GM18861 (cell line): ENCODE measurements around the gene KLK12.

Experiments used
- ATAC-seq: cut with Tn5 transposase; IDR thresholded peaks from one replicate; pipeline ENCODE4 v1.9.1; 2021; ENCODE audit not compliant: unreplicated experiment

Gene KLK12

GRCh38 chr19:50983625-50984292 is 51.0 kb downstream of the KLK12 start, which contains the start of gene KLK7:
TSS of gene KLK7 (minus strand) at chr19:50983917. CDS start at chr19:50982399, 1,518 bp downstream.
- no peak for ATAC-seq

DNA sequence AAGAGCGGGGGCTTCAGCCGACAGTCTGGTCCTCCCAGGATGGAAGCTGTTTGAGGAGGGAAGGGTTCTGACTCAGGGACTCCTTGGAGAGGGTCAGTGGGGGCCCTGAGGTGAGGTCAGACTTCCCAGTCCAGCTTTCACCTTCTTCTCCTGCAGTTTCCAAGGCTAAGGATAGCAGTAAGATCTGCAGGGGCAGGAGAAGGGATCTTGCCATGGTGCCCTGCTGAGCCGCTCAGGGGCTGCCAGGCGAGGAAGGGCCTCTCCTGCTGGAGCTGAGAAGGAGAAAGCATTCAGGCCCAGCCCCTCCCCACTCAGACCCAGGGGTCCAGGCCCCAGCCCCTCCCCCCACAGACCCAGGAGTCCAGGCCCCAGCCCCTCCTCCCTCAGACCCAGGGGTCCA is 52.6 kb downstream of the KLK12 start:
- no peak for ATAC-seq

- ATAC-seq = no peak
These were observed 53.1 kb downstream of the KLK12 start for GRCh38 chr19:50981587-50982146.

DNA sequence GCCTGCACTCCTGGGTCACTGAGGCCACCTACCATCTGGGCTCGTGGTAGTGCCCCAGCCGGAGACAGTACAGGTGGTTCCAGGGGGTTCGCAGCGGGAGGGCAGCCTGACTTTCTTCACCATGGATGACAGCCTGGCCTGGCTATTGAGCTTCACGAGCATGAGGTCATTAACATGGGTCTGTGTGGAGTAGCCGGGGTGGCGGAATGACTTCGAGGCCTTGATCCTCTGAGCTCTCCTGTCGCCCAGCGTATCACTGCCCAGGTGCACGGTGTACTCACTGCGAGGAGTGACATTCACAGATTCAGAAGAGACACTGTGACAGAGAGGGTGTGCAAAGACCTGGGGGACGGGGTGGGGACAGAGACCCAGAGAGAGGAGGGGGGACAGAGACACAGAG is 54.6 kb downstream of the KLK12 start:
- no peak for ATAC-seq

- ATAC-seq = no peak
These were observed 55.0 kb downstream of the KLK12 start for GRCh38 chr19:50979758-50980157.
